HEK293 (cell line): Measurements from ENCODE around the gene PYCARD.
A peak's percentile ranks its signal among the peaks of the same experiment; 100 is the strongest.

ENCODE experiments used
- CTCF ChIA-PET: fragments of 350-600 bp; formaldehyde crosslinking; extraction: SDS; loops from one replicate; lab custom pipeline; 2021; ENCODE audit warnings: antibody characterized with exemption; lab: Yijun Ruan, JAX
- POLR2A ChIA-PET: fragments of 300-600 bp; formaldehyde crosslinking; extraction: SDS; loops from one replicate; lab custom pipeline; 2020; ENCODE audit warnings: antibody characterized with exemption, inconsistent platforms; lab: Yijun Ruan, JAX
- H3K27ac ChIP-seq: fragments of 200-500 bp; sonication (Bioruptor generic); 2 replicates; pipeline ENCODE4 v1.5.1; 2014; ENCODE audit warnings: low read depth, low read length, control low read depth, inconsistent platforms; ENCODE audit errors: extremely low read depth
- H3K36me3 ChIP-seq, 2 experiments: fragments of 200-500 bp in 1 of 2; sonication (Bioruptor generic) in 1 of 2; 1 replicate in 1 of 2; 2 replicates in 1 of 2; pipeline ENCODE4 v1.5.1; 2014 to 2017; ENCODE audit warnings: inconsistent platforms in 2 of 2, low read length in 2 of 2; ENCODE audit not compliant: control insufficient read depth in 2 of 2, insufficient read depth in 1 of 2
- H3K4me1 ChIP-seq: fragments of 200-500 bp; sonication (Bioruptor generic); 2 replicates; pipeline ENCODE4 v1.5.1; 2014; ENCODE audit warnings: mild to moderate bottlenecking, low read length, inconsistent platforms; ENCODE audit not compliant: control insufficient read depth, insufficient read depth
- H3K4me3 ChIP-seq: 2 replicates; pipeline ENCODE4 v1.5.1; 2011; ENCODE audit warnings: low read depth, mild to moderate bottlenecking, control low read depth, low read length, moderate library complexity
- H3K9me3 ChIP-seq: fragments of 200-500 bp; sonication (Bioruptor generic); 2 replicates; pipeline ENCODE4 v1.5.1; 2014; ENCODE audit warnings: low read depth, low read length, inconsistent platforms; ENCODE audit not compliant: control insufficient read depth, insufficient read depth
- EGR2 ChIP-seq: fragments of 450-650 bp; formaldehyde crosslinking; IDR thresholded peaks from 2 replicates; pipeline ENCODE4 v1.5.1; 2016; ENCODE audit warnings: low read depth, missing biosample characterization, missing genetic modification characterization
- ZNF146 ChIP-seq: fragments of 450-650 bp; formaldehyde crosslinking; IDR thresholded peaks from 2 replicates; pipeline ENCODE4 v1.5.1; 2016; ENCODE audit warnings: missing biosample characterization, missing genetic modification characterization
- ZNF16 ChIP-seq: fragments of 450-650 bp; formaldehyde crosslinking; IDR thresholded peaks from 2 replicates; pipeline ENCODE4 v1.5.1; 2016; ENCODE audit warnings: low read depth, missing biosample characterization, missing genetic modification characterization
- ZNF610 ChIP-seq: fragments of 450-650 bp; formaldehyde crosslinking; IDR thresholded peaks from 2 replicates; pipeline ENCODE4 v1.5.1; 2016; ENCODE audit warnings: missing biosample characterization, missing genetic modification characterization, borderline replicate concordance
- ZNF664 ChIP-seq: fragments of 450-650 bp; formaldehyde crosslinking; IDR thresholded peaks from 2 replicates; pipeline ENCODE4 v1.5.1; 2016; ENCODE audit warnings: missing biosample characterization, missing genetic modification characterization
- ZNF768 ChIP-seq: fragments of 450-650 bp; formaldehyde crosslinking; IDR thresholded peaks from 2 replicates; pipeline ENCODE4 v1.5.1; 2018; ENCODE audit warnings: missing biosample characterization, mild to moderate bottlenecking, missing genetic modification characterization
- ZNF830 ChIP-seq: fragments of 450-650 bp; IDR thresholded peaks from 2 replicates; pipeline ENCODE4 v1.5.0; 2018; ENCODE audit warnings: missing biosample characterization, missing genetic modification characterization, low read depth, mild to moderate bottlenecking, moderate library complexity
- ZSCAN16 ChIP-seq: fragments of 450-650 bp; formaldehyde crosslinking; IDR thresholded peaks from 2 replicates; pipeline ENCODE4 v1.5.1; 2016; ENCODE audit warnings: missing biosample characterization, missing genetic modification characterization
- TF ChIP-seq, protein P1 (sequence below): fragments of 450-650 bp; formaldehyde crosslinking; IDR thresholded peaks from 2 replicates; pipeline ENCODE4 v1.5.1; 2016; ENCODE audit warnings: missing biosample characterization, missing genetic modification characterization
- TF ChIP-seq, protein P2 (sequence below): fragments of 450-650 bp; formaldehyde crosslinking; IDR thresholded peaks from 2 replicates; pipeline ENCODE4 v1.5.0; 2017; ENCODE audit warnings: missing biosample characterization, missing genetic modification characterization, borderline replicate concordance
- TF ChIP-seq, protein P3 (sequence below): fragments of 450-650 bp; formaldehyde crosslinking; optimal IDR thresholded peaks from 2 replicates; pipeline ENCODE3; 2016; ENCODE audit warnings: missing biosample characterization, mild to moderate bottlenecking, missing genetic modification characterization
- TF ChIP-seq, protein P4 (sequence below): fragments of 450-650 bp; formaldehyde crosslinking; IDR thresholded peaks from 2 replicates; pipeline ENCODE4 v1.5.1; 2016; ENCODE audit warnings: missing biosample characterization, missing genetic modification characterization
- TF ChIP-seq, protein P5 (sequence below): fragments of 450-650 bp; formaldehyde crosslinking; IDR thresholded peaks from 2 replicates; pipeline ENCODE4 v1.5.1; 2016; ENCODE audit warnings: missing biosample characterization, missing genetic modification characterization

The PYCARD gene

DNA sequence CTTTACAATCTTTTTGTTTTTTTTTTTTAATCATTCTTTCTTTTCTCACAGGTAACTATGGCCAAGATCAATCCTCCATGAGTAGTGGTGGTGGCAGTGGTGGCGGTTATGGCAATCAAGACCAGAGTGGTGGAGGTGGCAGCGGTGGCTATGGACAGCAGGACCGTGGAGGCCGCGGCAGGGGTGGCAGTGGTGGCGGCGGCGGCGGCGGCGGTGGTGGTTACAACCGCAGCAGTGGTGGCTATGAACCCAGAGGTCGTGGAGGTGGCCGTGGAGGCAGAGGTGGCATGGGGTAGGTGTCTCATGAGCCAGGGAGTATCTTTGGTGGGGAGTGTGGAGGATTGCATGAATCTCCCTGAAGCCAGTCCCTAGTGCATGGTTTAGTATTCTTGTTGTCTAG lies 17.7 kb downstream of the PYCARD start:
- POLR2A ChIA-PET, result interaction anchor here (2.2 kb wide), 1 partner anchor 43 kb away, joined by 6 read pairs; no protein-coding TSS in a partner anchor
- peaks cover 64 to 91% of the 10 kb centered on the region in 2 experiments for H3K36me3 ChIP-seq
- TF ChIP-seq EGR2, result peak; percentile 67; the same call in 1 of the 2 replicates
- TF ChIP-seq ZSCAN16, result no peak
- TF ChIP-seq ZNF16 (tag by site-specific recombination), result no peak
- TF ChIP-seq, protein P1, sequence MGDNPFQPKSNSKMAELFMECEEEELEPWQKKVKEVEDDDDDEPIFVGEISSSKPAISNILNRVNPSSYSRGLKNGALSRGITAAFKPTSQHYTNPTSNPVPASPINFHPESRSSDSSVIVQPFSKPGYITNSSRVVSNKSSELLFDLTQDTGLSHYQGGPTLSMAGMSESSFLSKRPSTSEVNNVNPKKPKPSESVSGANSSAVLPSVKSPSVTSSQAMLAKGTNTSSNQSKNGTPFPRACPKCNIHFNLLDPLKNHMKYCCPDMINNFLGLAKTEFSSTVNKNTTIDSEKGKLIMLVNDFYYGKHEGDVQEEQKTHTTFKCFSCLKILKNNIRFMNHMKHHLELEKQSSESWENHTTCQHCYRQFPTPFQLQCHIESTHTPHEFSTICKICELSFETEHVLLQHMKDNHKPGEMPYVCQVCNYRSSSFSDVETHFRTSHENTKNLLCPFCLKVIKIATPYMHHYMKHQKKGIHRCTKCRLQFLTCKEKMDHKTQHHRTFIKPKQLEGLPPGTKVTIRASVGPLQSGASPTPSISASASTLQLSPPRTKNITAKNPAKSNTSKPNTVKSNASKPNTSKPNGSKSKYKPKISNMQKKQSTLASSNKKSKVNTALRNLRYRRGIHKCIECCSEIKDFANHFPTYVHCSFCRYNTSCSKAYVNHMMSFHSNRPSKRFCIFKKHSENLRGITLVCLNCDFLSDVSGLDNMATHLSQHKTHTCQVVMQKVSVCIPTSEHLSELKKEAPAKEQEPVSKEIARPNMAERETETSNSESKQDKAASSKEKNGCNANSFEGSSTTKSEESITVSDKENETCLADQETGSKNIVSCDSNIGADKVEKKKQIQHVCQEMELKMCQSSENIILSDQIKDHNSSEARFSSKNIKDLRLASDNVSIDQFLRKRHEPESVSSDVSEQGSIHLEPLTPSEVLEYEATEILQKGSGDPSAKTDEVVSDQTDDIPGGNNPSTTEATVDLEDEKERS (tag by site-specific recombination), result no peak
- TF ChIP-seq, protein P2, sequence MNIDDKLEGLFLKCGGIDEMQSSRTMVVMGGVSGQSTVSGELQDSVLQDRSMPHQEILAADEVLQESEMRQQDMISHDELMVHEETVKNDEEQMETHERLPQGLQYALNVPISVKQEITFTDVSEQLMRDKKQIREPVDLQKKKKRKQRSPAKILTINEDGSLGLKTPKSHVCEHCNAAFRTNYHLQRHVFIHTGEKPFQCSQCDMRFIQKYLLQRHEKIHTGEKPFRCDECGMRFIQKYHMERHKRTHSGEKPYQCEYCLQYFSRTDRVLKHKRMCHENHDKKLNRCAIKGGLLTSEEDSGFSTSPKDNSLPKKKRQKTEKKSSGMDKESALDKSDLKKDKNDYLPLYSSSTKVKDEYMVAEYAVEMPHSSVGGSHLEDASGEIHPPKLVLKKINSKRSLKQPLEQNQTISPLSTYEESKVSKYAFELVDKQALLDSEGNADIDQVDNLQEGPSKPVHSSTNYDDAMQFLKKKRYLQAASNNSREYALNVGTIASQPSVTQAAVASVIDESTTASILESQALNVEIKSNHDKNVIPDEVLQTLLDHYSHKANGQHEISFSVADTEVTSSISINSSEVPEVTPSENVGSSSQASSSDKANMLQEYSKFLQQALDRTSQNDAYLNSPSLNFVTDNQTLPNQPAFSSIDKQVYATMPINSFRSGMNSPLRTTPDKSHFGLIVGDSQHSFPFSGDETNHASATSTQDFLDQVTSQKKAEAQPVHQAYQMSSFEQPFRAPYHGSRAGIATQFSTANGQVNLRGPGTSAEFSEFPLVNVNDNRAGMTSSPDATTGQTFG (tag by site-specific recombination), result no peak
- TF ChIP-seq ZNF610 (tag by site-specific recombination), result no peak

DNA sequence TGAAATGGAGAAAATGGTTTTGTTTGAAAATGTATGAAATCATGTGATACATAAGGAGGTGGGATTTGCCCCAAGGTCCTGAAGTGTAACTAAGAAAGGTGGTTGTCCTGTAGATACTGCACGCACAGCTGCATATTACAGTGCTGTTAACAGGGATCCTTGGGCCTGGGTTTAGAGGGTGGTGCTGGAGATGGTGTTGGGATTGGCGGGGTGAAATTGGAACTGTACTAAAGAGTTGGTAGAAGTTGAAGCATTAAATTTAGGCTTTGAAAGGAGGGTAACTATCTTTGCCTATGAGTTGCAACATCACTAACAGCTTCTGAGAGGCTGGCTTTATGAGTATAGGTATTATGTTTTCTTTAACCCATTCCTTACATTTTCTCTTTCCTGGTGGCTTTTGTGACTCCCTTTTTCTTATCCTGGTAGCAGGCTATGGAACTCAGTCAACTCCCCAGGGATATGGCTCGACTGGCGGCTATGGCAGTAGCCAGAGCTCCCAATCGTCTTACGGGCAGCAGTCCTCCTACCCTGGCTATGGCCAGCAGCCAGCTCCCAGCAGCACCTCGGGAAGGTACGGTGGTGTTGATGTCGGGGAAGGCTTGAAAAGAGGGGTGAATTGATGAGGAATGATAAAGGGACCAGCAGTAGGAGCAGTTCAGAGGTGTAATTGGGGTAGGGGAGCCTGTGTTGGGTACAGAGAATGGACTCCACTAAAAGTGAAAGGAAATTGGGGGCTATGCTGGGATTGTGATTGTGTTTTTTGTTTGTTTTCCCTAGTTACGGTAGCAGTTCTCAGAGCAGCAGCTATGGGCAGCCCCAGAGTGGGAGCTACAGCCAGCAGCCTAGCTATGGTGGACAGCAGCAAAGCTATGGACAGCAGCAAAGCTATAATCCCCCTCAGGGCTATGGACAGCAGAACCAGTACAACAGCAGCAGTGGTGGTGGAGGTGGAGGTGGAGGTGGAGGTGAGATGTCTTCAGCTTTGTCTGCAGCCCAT lies 18.8 kb downstream of the PYCARD start:
- ChIA-PET CTCF (interaction anchor here (0.6 to 0.9 kb wide), 2 partner anchors 186 to 230 kb away, joined by 3 read pairs; no protein-coding TSS in a partner anchor), POLR2A (interaction anchor here (0.6 to 2.3 kb wide), 7 partner anchors 10 to 459 kb away, joined by 3 to 7 read pairs (median 4); partner anchors contain the start of gene KAT8)
- Histone ChIP-seq H3K36me3 (peaks cover 52 to 79% of the 10 kb centered on the region in 2 experiments), H3K9me3 (no peaks in the 10 kb centered on the region), H3K27ac (no peak overlapping the region), H3K4me1 (no peaks in the 10 kb centered on the region), H3K4me3 (no peak overlapping the region)
- TF ChIP-seq ZNF664 (no peak), ZNF146 (tag by site-specific recombination) (peak; percentile 22; the same call in 1 of the 2 replicates), ZNF830 (no peak), ZNF768 (no peak)
- TF ChIP-seq, protein P3, sequence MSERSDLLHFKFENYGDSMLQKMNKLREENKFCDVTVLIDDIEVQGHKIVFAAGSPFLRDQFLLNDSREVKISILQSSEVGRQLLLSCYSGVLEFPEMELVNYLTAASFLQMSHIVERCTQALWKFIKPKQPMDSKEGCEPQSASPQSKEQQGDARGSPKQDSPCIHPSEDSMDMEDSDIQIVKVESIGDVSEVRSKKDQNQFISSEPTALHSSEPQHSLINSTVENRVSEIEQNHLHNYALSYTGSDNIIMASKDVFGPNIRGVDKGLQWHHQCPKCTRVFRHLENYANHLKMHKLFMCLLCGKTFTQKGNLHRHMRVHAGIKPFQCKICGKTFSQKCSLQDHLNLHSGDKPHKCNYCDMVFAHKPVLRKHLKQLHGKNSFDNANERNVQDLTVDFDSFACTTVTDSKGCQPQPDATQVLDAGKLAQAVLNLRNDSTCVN (tag by site-specific recombination), result no peak
- TF ChIP-seq, protein P4, sequence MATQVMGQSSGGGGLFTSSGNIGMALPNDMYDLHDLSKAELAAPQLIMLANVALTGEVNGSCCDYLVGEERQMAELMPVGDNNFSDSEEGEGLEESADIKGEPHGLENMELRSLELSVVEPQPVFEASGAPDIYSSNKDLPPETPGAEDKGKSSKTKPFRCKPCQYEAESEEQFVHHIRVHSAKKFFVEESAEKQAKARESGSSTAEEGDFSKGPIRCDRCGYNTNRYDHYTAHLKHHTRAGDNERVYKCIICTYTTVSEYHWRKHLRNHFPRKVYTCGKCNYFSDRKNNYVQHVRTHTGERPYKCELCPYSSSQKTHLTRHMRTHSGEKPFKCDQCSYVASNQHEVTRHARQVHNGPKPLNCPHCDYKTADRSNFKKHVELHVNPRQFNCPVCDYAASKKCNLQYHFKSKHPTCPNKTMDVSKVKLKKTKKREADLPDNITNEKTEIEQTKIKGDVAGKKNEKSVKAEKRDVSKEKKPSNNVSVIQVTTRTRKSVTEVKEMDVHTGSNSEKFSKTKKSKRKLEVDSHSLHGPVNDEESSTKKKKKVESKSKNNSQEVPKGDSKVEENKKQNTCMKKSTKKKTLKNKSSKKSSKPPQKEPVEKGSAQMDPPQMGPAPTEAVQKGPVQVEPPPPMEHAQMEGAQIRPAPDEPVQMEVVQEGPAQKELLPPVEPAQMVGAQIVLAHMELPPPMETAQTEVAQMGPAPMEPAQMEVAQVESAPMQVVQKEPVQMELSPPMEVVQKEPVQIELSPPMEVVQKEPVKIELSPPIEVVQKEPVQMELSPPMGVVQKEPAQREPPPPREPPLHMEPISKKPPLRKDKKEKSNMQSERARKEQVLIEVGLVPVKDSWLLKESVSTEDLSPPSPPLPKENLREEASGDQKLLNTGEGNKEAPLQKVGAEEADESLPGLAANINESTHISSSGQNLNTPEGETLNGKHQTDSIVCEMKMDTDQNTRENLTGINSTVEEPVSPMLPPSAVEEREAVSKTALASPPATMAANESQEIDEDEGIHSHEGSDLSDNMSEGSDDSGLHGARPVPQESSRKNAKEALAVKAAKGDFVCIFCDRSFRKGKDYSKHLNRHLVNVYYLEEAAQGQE, result peak; percentile 73
- TF ChIP-seq, protein P5, sequence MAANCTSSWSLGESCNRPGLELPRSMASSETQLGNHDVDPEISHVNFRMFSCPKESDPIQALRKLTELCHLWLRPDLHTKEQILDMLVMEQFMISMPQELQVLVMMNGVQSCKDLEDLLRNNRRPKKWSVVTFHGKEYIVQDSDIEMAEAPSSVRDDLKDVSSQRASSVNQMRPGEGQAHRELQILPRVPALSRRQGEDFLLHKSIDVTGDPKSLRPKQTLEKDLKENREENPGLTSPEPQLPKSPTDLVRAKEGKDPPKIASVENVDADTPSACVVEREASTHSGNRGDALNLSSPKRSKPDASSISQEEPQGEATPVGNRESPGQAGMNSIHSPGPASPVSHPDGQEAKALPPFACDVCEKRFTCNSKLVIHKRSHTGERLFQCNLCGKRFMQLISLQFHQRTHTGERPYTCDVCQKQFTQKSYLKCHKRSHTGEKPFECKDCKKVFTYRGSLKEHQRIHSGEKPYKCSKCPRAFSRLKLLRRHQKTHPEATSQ, result no peak
- TF ChIP-seq, all 188 proteins: peak for 2

More for the DNA sequence above, 17.7 kb downstream of the PYCARD start:
- CTCF ChIA-PET, result interaction anchor here (0.6 to 1.3 kb wide), 2 partner anchors 201 to 258 kb away, joined by 3 to 4 read pairs; partner anchors contain the start of gene ZNF843
- no peak overlapping the region for H3K27ac ChIP-seq
- H3K4me3 ChIP-seq, result no peak overlapping the region
- no peaks in the 10 kb centered on the region for H3K4me1 ChIP-seq
- no peaks in the 10 kb centered on the region for H3K9me3 ChIP-seq
